Upper lobe of left lung (tissue), 4 donors: ENCODE measurements around the gene REN.

Experiments used
- POLR2A ChIP-seq, 4 donors: fragments of 450-650 bp; IDR thresholded peaks; one replicate each; pipeline ENCODE4 v1.5.1; 2016 to 2017; ENCODE audit warnings: antibody characterized with exemption in 4 of 4, mild to moderate bottlenecking in 2 of 4
- POLR2AphosphoS5 ChIP-seq, 2 donors: sonication (generic); formaldehyde crosslinking; IDR thresholded peaks; one replicate each; pipeline ENCODE4 v1.5.1; 2017; ENCODE audit warnings: antibody characterized with exemption in 2 of 2
- TF ChIP-seq, protein P1 (sequence below), 6 experiments: fragments of 450-650 bp in 4 of 6; fragments of 200-600 bp in 2 of 6; sonication (generic) in 2 of 6; IDR thresholded peaks; one replicate each; pipeline ENCODE4 v1.5.1; 2016 to 2019; ENCODE audit warnings: antibody characterized with exemption in 6 of 6

GRCh38 chr1:204169858-204170257, 3.7 kb upstream of the REN start:
- TF ChIP-seq, protein P1, sequence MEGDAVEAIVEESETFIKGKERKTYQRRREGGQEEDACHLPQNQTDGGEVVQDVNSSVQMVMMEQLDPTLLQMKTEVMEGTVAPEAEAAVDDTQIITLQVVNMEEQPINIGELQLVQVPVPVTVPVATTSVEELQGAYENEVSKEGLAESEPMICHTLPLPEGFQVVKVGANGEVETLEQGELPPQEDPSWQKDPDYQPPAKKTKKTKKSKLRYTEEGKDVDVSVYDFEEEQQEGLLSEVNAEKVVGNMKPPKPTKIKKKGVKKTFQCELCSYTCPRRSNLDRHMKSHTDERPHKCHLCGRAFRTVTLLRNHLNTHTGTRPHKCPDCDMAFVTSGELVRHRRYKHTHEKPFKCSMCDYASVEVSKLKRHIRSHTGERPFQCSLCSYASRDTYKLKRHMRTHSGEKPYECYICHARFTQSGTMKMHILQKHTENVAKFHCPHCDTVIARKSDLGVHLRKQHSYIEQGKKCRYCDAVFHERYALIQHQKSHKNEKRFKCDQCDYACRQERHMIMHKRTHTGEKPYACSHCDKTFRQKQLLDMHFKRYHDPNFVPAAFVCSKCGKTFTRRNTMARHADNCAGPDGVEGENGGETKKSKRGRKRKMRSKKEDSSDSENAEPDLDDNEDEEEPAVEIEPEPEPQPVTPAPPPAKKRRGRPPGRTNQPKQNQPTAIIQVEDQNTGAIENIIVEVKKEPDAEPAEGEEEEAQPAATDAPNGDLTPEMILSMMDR (IDR thresholded peaks at IDR 0.05) = no peak
- TF ChIP-seq POLR2AphosphoS5 (IDR thresholded peaks at IDR 0.05) (no peak), POLR2A (IDR thresholded peaks at IDR 0.05) (no peak)
